Neural progenitor cell (in vitro differentiated cells): Measurements from ENCODE around the gene CAPN11. TPM values are rescaled to one million over a fixed set of nuclear protein-coding genes. Genes with fewer than 3 reads are reported as not detected.
"Not testable (repeated sequence)": the region's sequence is repeated elsewhere in the genome, so short reads cannot be mapped to it uniquely, and the experiment has no call there.

Source experiments
- DNase-seq: peaks from one replicate; pipeline ENCODE4 v3.0.0-alpha.2; 2016; ENCODE audit warnings: low spot score
- H2AFZ ChIP-seq: fragments of 200-600 bp; sonication (generic); replicated peaks from 2 replicates; pipeline ENCODE4 v1.6.1; 2016; ENCODE audit warnings: antibody characterized with exemption
- H3F3A ChIP-seq: fragments of 200-600 bp; sonication (generic); 2 replicates; pipeline ENCODE4 v1.6.1; 2016; ENCODE audit warnings: antibody characterized with exemption, low read depth
- H3K27ac ChIP-seq: fragments of 200-600 bp; sonication (generic); 2 replicates; pipeline ENCODE4 v1.5.1; 2016; ENCODE audit warnings: mild to moderate bottlenecking
- H3K27me3 ChIP-seq: fragments of 200-600 bp; sonication (generic); 2 replicates; pipeline ENCODE4 v1.6.1; 2016; ENCODE audit warnings: mild to moderate bottlenecking, moderate library complexity
- H3K36me3 ChIP-seq: fragments of 200-600 bp; sonication (generic); 2 replicates; pipeline ENCODE4 v1.5.1; 2016
- H3K4me1 ChIP-seq: fragments of 200-600 bp; sonication (generic); 2 replicates; pipeline ENCODE4 v1.6.1; 2016; ENCODE audit warnings: mixed run types
- H3K4me2 ChIP-seq: fragments of 200-600 bp; sonication (generic); 2 replicates; pipeline ENCODE4 v1.6.1; 2016
- H3K4me3 ChIP-seq: fragments of 200-600 bp; sonication (generic); 2 replicates; pipeline ENCODE4 v1.5.1; 2016
- H3K79me2 ChIP-seq: fragments of 200-600 bp; sonication (generic); 2 replicates; pipeline ENCODE4 v1.6.1; 2016; ENCODE audit warnings: low read depth
- H3K9ac ChIP-seq: fragments of 200-600 bp; sonication (generic); 2 replicates; pipeline ENCODE4 v1.6.1; 2016
- H3K9me3 ChIP-seq: fragments of 200-600 bp; sonication (generic); 2 replicates; pipeline ENCODE4 v1.5.1; 2016; ENCODE audit warnings: low read depth
- H4K20me1 ChIP-seq: fragments of 200-600 bp; sonication (generic); 2 replicates; pipeline ENCODE4 v1.6.1; 2016; ENCODE audit warnings: low read depth
- H3K27ac Mint-ChIP-seq: 3 replicates; pipeline ENCODE4 v1.8.0; 2021; ENCODE audit warnings: mixed read lengths
- H3K27me3 Mint-ChIP-seq: 2 replicates; pipeline ENCODE4 v1.8.0; 2022; ENCODE audit warnings: low read depth, mild to moderate bottlenecking, inconsistent platforms, moderate library complexity, mixed read lengths; ENCODE audit not compliant: insufficient read depth
- H3K36me3 Mint-ChIP-seq: 3 replicates; pipeline ENCODE4 v1.8.0; 2021; ENCODE audit warnings: mixed read lengths
- H3K4me1 Mint-ChIP-seq: 3 replicates; pipeline ENCODE4 v1.8.0; 2021; ENCODE audit warnings: mixed read lengths
- H3K4me3 Mint-ChIP-seq: 3 replicates; pipeline ENCODE4 v1.8.0; 2021; ENCODE audit warnings: mild to moderate bottlenecking, moderate library complexity, mixed read lengths
- H3K9me3 Mint-ChIP-seq: 3 replicates; pipeline ENCODE4 v1.8.0; 2020; ENCODE audit warnings: mixed read lengths
- CTCF ChIP-seq: fragments of 200-600 bp; sonication (generic); IDR thresholded peaks from 2 replicates; pipeline ENCODE4 v1.5.1; 2017; ENCODE audit warnings: antibody characterized with exemption, mild to moderate bottlenecking
- EZH2 ChIP-seq: fragments of 200-600 bp; sonication (generic); IDR thresholded peaks from 2 replicates; pipeline ENCODE4 v1.6.1; 2017; ENCODE audit warnings: antibody characterized with exemption, mild to moderate bottlenecking, moderate library complexity
- EZH2phosphoT487 ChIP-seq: fragments of 200-600 bp; sonication (generic); IDR thresholded peaks from 2 replicates; pipeline ENCODE4 v1.6.1; 2017; ENCODE audit warnings: antibody characterized with exemption
- total RNA-seq: library from RNA; depleted of rRNA; stranded (reverse); fragments of >200 nt; gene quantifications from 2 replicates; pipeline ENCODE4 v1.2.3, GENCODE V29; 2015; ENCODE audit warnings: low replicate concordance

CAPN11 gene
- total RNA-seq, 1 donor from 2014 or later, result 0.49 TPM

GRCh38 chr6:44230034-44230675, 71.5 kb downstream of the CAPN11 start:
- Mint-ChIP-seq H3K4me3 (no peak overlapping the region), H3K4me1 (peaks cover 37% of the 10 kb centered on the region), H3K36me3 (peaks cover 9% of the 10 kb centered on the region), H3K27me3 (peaks cover 6% of the 10 kb centered on the region), H3K9me3 (no peaks in the 10 kb centered on the region), H3K27ac (no peak overlapping the region)
- no peak overlapping the region for H3K27ac ChIP-seq
- no peak overlapping the region for H3K4me2 ChIP-seq
- no peaks in the 10 kb centered on the region for H3K36me3 ChIP-seq
- peaks cover 27% of the 10 kb centered on the region for H4K20me1 ChIP-seq
- H3K4me1 ChIP-seq, result peaks cover 27% of the 10 kb centered on the region
- H3K27me3 ChIP-seq, result no peaks in the 10 kb centered on the region
- DNase-seq, result no peak
- TF ChIP-seq CTCF, result no peak
- TF ChIP-seq EZH2, result no peak
- TF ChIP-seq EZH2phosphoT487, result no peak
- peaks cover 13% of the 10 kb centered on the region for H3F3A ChIP-seq
- no peak overlapping the region for H3K4me3 ChIP-seq
- no peaks in the 10 kb centered on the region for H3K9me3 ChIP-seq
- H2AFZ ChIP-seq, result no peak overlapping the region
- H3K9ac ChIP-seq, result no peak overlapping the region
- peaks cover 19% of the 10 kb centered on the region for H3K79me2 ChIP-seq

DNA sequence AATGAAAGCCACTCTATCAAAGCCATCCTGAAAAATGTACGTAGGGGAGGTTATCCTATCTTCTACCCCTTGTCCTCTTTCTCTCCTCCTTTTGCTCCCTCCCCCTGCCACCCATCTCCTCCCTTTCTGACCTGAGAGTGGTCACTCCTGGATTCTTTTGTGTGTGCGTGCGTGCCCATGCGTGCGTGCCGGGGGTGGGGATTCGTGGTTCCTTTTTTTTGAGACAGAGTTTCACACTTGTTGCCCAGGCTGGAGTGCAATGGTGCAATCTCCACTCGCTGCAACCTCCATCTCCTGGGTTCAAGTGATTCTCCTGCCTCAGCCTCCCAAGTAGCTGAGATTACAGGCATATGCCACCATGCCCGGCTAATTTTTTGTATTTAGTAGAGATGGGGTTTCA, 72.8 kb downstream of the CAPN11 start:
- peak overlapping the region; percentile 53 for H3K4me3 Mint-ChIP-seq
- not testable (repeated sequence) for H3K27ac ChIP-seq, H3K36me3 Mint-ChIP-seq, H3K27ac Mint-ChIP-seq, H3K9me3 Mint-ChIP-seq, H3K4me2 ChIP-seq, H3K4me3 ChIP-seq, H3K36me3 ChIP-seq, H3K9ac ChIP-seq, DNase-seq, H3K27me3 Mint-ChIP-seq, H3K9me3 ChIP-seq, H3K79me2 ChIP-seq, H3K27me3 ChIP-seq, H2AFZ ChIP-seq
- peaks cover 19% of the 10 kb centered on the region for H3F3A ChIP-seq
- H4K20me1 ChIP-seq, result peaks cover 15% of the 10 kb centered on the region
- H3K4me1 Mint-ChIP-seq, result peaks cover 30% of the 10 kb centered on the region
- H3K4me1 ChIP-seq, result peaks cover 15% of the 10 kb centered on the region

DNA sequence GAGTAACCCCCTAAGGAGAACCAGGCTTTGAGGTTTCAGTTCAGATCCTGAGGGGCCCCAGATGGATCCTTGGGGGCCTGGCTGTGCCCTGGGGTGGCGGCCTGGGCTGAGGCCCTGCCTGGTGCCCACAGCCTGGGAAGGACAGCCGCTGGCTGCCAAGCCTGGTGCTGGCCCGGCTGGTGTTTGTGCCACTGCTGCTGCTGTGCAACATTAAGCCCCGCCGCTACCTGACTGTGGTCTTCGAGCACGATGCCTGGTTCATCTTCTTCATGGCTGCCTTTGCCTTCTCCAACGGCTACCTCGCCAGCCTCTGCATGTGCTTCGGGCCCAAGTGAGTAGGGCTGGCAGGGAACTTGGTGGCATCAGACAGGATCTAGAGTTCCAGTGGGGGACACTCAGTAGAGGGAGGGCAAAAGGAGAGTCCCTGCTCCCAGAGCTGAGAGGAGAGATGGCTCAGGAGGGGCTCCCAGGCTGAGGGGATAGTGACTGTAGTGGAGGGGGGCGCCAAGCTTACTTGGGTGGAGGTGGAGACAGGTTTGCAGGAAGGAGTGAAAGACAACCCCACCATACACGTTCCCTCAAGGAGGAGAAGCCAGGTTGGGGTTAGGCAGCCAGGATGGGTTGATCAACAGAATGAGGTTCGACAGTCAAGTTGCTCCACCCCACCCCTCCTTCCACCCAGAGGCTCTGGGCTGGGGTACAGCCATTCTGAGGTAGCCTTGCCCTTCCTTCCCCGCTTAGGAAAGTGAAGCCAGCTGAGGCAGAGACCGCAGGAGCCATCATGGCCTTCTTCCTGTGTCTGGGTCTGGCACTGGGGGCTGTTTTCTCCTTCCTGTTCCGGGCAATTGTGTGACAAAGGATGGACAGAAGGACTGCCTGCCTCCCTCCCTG, 74.3 kb downstream of the CAPN11 start:
- Mint-ChIP-seq H3K9me3 (no peaks in the 10 kb centered on the region), H3K4me1 (peaks cover 24% of the 10 kb centered on the region), H3K36me3 (peaks cover 9% of the 10 kb centered on the region), H3K27ac (peak overlapping the region; percentile 53), H3K27me3 (peaks cover 9% of the 10 kb centered on the region), H3K4me3 (no peak overlapping the region)
- Histone ChIP-seq H3K4me2 (no peak overlapping the region), H3K79me2 (no peaks in the 10 kb centered on the region), H3F3A (peaks cover 19% of the 10 kb centered on the region), H3K4me1 (peaks cover 8% of the 10 kb centered on the region), H3K9me3 (no peaks in the 10 kb centered on the region), H2AFZ (no peak overlapping the region), H3K9ac (no peak overlapping the region), H3K27me3 (no peaks in the 10 kb centered on the region), H3K36me3 (no peaks in the 10 kb centered on the region), H3K27ac (no peak overlapping the region), H3K4me3 (no peak overlapping the region), H4K20me1 (no peaks in the 10 kb centered on the region)
- no peak for TF ChIP-seq EZH2phosphoT487
- TF ChIP-seq CTCF, result no peak
- TF ChIP-seq EZH2, result no peak
- DNase-seq, result no peak
